ENCODE results near the gene GJA3. TPM values are rescaled to one million over a fixed set of nuclear protein-coding genes. Genes with fewer than 3 reads are reported as not detected.

Gene GJA3
- total RNA-seq, 3 donors from 2014 or later (not counting 1 experiment from before 2014, with no cell fraction given), result 0.18 TPM; not detected in 2

- Mint-ChIP-seq H3K27me3 (ENCODE audit: low read depth in 2 of 2) (peaks cover 27 to 37% of the 10 kb centered on the region in 2 donors), H3K4me3 (no peak overlapping the region), H3K9me3 (no peaks in the 10 kb centered on the region), H3K27ac (no peak overlapping the region), H3K36me3 (no peaks in the 10 kb centered on the region), H3K4me1 (no peaks in the 10 kb centered on the region)
- TF ChIP-seq CTCF (IDR thresholded peaks at IDR 0.05), result no peak
- DNase-seq, result no peak
- Histone ChIP-seq H3K9me3 (ENCODE audit: control insufficient read depth, insufficient read depth, low read length) (no peaks in the 10 kb centered on the region), H3K4me3 (ENCODE audit: low read length) (no peak overlapping the region), H3K36me3 (ENCODE audit: control insufficient read depth, insufficient read depth, low read length) (no peaks in the 10 kb centered on the region), H3K27ac (ENCODE audit: low read length) (no peak overlapping the region), H3K4me1 (ENCODE audit: control insufficient read depth, insufficient read depth, low read length) (peaks cover 1% of the 10 kb centered on the region), H3K27me3 (ENCODE audit: control insufficient read depth, insufficient read depth, low read length) (peaks cover 9% of the 10 kb centered on the region)
- 72% methylated on average over 6 of the region's 6 CpGs for WGBS (ENCODE audit: insufficient coverage)
- no peak for ATAC-seq
- intact Hi-C loops (cut with micrococcal nuclease), result no loop called here
Measured at GRCh38 chr13:20186771-20187170, 25.9 kb upstream of the GJA3 start.

GRCh38 chr13:20185366-20186056 lies 24.7 kb upstream of the GJA3 start:
- Histone ChIP-seq H3K9me3 (ENCODE audit: control insufficient read depth, insufficient read depth, low read length) (no peaks in the 10 kb centered on the region), H3K27ac (ENCODE audit: low read length) (no peak overlapping the region), H3K27me3 (ENCODE audit: control insufficient read depth, insufficient read depth, low read length) (peaks cover 4% of the 10 kb centered on the region), H3K4me3 (ENCODE audit: low read length) (no peak overlapping the region), H3K4me1 (ENCODE audit: control insufficient read depth, insufficient read depth, low read length) (no peaks in the 10 kb centered on the region), H3K36me3 (ENCODE audit: control insufficient read depth, insufficient read depth, low read length) (no peaks in the 10 kb centered on the region)
- Mint-ChIP-seq H3K9me3 (no peaks in the 10 kb centered on the region), H3K27me3 (ENCODE audit: low read depth in 2 of 2) (peaks cover 15 to 30% of the 10 kb centered on the region in 2 donors), H3K36me3 (no peaks in the 10 kb centered on the region), H3K4me3 (no peak overlapping the region), H3K27ac (no peak overlapping the region), H3K4me1 (no peaks in the 10 kb centered on the region)
- intact Hi-C loops (cut with micrococcal nuclease), result no loop called here
- 86% methylated on average over 10 of the region's 12 CpGs for WGBS (ENCODE audit: insufficient coverage)
- ATAC-seq (no peak), DNase-seq (no peak)
- TF ChIP-seq CTCF (IDR thresholded peaks at IDR 0.05), result no peak

GRCh38 chr13:20182231-20182846 lies 21.5 kb upstream of the GJA3 start:
- DNase-seq, result peak in 1 of 2 donors; percentile 88
- peaks cover 26 to 43% of the 10 kb centered on the region in 2 donors for H3K27me3 Mint-ChIP-seq (ENCODE audit: low read depth in 2 of 2)
- H3K9me3 Mint-ChIP-seq, result no peaks in the 10 kb centered on the region
- H3K4me1 Mint-ChIP-seq, result no peaks in the 10 kb centered on the region
- Histone ChIP-seq H3K27me3 (ENCODE audit: control insufficient read depth, insufficient read depth, low read length) (peaks cover 4% of the 10 kb centered on the region), H3K4me3 (ENCODE audit: low read length) (no peak overlapping the region), H3K4me1 (ENCODE audit: control insufficient read depth, insufficient read depth, low read length) (no peaks in the 10 kb centered on the region), H3K36me3 (ENCODE audit: control insufficient read depth, insufficient read depth, low read length) (no peaks in the 10 kb centered on the region), H3K27ac (ENCODE audit: low read length) (no peak overlapping the region), H3K9me3 (ENCODE audit: control insufficient read depth, insufficient read depth, low read length) (no peaks in the 10 kb centered on the region)
- intact Hi-C loops (cut with micrococcal nuclease), result loop anchor here (1.0 kb wide), 1 partner anchor 307 kb away; no protein-coding TSS in a partner anchor
- no peaks in the 10 kb centered on the region for H3K36me3 Mint-ChIP-seq
- no peak overlapping the region for H3K4me3 Mint-ChIP-seq
- peak; percentile 88 to 99 (median 97) for ATAC-seq
- peak; percentile 79 for TF ChIP-seq CTCF (IDR thresholded peaks at IDR 0.05)
- 26% methylated on average over 5 of the region's 5 CpGs for WGBS (ENCODE audit: insufficient coverage)
- H3K27ac Mint-ChIP-seq, result no peak overlapping the region

All from natural killer cell (primary cell).